GM10266 (cell line): ENCODE data around the gene C16orf89.
"Not testable (repeated sequence)": the region's sequence is repeated elsewhere in the genome, so short reads cannot be mapped to it uniquely, and the experiment has no call there.

Experiments
- DNase-seq: peaks from one replicate; pipeline ENCODE4 v3.0.0; 2012; ENCODE audit errors: extremely low spot score
- TF ChIP-seq, protein P1 (sequence below): IDR thresholded peaks from 2 replicates; pipeline ENCODE4 v1.5.1; 2012; ENCODE audit warnings: mild to moderate bottlenecking, low read depth; ENCODE audit not compliant: control insufficient read depth, insufficient read depth; ENCODE audit errors: missing control alignments

C16orf89 gene

DNA sequence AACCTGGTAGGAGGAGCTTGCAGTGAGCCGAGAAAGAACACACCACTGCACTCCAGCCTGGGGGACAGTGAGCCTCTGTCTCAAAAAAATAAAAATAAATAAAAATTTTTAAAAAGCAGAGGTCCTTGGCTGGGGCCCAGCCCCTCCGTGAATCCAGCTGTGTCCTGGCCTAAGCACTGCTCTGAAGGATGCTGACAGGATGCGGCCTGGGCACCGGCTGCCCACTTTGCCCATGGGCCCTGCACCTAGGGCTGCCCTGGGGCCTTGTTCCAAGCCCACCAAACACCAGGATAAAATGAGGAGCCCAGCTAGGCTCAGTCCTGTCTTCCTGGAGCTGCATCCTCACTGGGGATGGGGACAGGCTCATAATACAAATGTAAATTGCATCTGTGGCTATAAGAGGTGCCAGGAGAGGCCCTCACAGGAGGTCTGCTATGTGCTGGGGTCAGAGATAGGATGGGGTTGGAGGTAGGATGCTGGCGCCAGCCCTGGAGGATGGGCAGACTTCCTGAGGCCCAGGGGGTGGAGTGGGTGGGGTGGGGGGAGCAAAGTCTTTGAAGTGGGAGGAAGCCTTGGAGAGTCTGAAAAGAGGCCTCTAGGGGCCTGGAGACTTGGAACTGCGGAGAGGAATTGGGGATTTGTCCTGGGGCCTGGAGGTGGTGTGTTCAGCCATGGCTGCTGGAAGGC lies 6.2 kb downstream of the C16orf89 start:
- DNase-seq: no peak
- TF ChIP-seq, protein P1, sequence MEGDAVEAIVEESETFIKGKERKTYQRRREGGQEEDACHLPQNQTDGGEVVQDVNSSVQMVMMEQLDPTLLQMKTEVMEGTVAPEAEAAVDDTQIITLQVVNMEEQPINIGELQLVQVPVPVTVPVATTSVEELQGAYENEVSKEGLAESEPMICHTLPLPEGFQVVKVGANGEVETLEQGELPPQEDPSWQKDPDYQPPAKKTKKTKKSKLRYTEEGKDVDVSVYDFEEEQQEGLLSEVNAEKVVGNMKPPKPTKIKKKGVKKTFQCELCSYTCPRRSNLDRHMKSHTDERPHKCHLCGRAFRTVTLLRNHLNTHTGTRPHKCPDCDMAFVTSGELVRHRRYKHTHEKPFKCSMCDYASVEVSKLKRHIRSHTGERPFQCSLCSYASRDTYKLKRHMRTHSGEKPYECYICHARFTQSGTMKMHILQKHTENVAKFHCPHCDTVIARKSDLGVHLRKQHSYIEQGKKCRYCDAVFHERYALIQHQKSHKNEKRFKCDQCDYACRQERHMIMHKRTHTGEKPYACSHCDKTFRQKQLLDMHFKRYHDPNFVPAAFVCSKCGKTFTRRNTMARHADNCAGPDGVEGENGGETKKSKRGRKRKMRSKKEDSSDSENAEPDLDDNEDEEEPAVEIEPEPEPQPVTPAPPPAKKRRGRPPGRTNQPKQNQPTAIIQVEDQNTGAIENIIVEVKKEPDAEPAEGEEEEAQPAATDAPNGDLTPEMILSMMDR: no peak

DNA sequence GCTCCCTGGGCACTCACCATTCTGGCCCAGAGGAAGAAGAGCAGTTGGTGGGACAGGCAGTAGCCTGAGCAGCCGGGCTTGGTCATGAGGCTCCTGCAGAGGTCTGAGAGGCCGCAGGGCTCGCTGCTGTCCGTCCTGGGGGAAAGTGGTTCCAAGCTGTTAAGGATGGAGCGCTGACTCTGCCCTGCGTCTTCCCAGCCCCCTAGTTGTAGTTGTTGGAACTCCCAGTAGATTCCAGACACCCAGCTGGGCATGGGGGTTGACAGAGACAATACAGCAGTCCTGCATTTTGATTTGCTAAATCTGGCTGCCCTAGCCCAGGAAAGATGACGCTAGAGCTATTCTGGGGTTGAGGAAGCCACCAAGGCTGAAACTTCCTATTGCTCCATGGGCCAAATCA lies 7.3 kb downstream of the C16orf89 start:
- DNase-seq: no peak
- TF ChIP-seq, protein P1: no peak

DNA sequence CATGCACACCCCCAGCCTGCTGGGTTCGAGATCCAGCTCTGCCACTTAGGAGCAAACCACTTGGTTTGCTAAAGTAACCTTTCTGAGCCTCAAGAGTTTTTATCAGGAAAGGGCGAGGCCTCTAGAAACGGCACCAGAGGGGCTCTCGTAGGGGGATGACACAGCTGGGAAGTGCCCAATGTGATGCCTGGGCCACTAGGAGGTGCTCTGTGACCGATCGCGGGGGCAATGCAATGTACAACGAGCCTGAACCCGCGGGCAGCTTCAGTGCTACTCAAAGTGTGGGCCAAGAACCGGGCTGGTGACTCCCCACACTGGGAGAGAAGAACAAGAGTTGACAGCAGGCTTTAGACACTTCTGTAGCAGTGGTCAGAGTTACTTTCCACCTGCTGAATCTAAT lies 9.4 kb downstream of the C16orf89 start:
- TF ChIP-seq, protein P1: peak; percentile 70
- peak; percentile 60 for DNase-seq

DNA sequence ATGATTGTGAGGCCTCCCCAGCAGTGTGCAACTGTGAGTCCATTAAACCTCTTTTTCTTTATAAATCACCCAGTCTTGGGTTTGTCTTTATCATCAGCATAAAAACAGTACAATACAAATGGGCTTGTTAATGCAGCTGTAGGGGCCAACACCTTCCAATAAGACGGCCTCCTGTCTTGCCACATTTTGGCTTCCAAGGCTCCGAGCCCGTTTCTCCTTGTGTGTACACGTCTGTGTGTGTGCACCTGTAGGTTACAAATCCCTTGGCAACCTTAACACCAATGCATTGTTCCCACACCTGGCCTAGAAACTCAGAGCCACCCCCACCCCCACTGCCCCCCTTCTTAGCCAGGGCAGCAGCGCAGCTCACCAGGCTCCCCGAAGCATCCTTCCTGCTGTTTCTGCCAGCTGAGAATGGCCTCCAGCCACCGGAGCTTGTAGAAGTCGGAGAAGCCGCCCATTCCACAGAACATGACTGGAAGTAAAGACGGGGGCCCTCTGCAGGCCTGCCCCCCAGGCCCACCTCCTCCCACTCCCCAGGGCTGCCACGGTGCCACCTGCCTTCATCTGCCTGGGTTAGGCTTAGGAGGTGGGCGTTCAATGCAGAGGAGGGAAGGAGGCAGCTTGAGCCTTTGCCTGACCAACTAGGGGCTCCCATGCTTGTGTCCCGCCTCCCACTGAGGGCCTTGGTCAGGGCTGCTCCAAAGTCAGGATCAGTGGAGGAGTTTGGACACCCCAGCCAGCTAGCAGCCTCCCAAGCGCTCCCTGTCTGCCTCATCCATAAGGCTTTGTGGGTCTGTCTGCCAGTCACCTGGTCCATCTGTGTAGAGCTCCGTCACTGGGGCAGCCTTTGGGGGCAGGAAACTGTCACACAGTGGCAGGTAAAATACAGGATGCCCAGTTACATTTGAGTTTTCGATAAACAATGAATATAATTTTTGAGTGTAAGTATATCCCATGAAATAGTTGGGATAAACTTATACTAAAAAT lies 10.6 kb downstream of the C16orf89 start:
- DNase-seq: no peak
- TF ChIP-seq, protein P1: no peak

DNA sequence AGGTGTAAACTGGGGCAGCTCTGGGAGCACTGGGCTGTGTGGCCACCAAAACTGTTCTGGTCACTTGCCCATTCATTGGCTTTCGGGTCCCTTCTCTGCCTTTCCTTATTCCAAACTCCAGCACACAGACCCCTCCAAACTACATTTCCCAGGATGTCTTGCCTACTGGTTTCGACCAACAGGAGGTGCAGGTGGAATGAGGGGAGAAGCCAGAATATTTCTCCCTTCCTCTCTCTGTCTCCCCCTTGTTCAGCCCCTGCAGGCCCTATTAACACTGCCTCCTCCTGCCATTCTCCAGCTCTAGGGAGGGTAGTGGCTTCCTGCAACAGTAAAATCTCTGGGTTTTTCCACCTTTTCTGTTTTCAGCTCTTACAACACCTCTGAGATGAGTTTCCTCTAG lies 18.8 kb downstream of the C16orf89 start:
- TF ChIP-seq, protein P1: no peak
- DNase-seq: no peak

DNA sequence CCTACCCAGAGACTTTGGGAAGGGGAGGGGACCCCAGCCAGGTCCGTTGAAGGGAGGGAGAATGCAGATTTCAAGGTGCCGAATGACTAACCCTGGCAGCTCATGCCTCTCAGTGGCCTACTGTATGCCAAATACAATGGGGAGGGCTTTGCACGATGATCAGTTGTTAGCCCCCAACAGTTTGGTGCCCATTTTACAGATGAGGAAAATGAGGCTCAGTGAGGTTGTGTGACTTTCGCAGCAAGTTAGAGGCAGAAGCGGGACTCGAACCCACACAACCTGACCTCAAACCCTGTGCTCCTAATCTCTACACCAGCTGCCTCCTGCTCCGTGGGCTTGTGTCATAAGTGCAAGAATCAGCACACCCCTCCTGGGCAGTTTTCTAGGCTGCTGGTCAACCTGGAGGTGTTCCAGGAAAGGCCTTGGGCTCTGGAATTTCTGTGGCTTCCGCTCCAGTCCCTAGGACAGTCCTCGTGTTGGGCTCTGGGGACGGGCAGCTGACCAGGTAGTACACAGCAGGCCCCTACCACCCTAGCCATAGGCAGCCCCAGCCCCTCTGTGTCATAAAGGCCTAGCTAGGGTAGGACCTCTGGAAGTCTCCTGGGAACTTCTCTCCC lies 20.1 kb downstream of the C16orf89 start:
- no peak for DNase-seq
- TF ChIP-seq, protein P1: no peak

DNA sequence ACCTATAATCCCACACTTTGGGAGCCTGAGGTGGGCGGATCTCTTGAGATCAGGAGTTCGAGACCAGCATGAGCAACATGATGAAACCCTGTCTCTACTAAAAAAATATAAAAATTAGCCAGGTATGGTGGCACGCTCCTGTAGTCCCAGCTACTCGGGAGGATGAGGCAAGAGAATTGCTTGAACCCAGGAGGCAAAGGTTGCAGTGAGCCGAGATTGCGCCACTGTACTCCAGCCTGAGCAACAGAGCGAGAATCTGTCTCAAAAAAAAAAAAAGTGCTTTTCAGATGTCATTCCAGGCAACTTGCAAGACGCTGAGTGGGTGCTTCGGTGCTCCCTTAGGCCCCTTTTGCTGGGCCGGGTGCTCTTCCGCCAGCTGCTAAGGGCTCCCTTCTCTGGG lies 21.2 kb downstream of the C16orf89 start:
- not testable (repeated sequence) for DNase-seq
